ENCODE results near the gene PCGF6.
"Not testable (repeated sequence)": the region's sequence is repeated elsewhere in the genome, so short reads cannot be mapped to it uniquely, and the experiment has no call there.

The PCGF6 gene

GRCh38 chr10:103316087-103316486 lies 34.9 kb downstream of the PCGF6 start:
- DNase-seq (ENCODE audit: low read depth) = no peak

GRCh38 chr10:103310197-103310596 lies 40.7 kb downstream of the PCGF6 start:
- no peak for DNase-seq (ENCODE audit: low read depth)

- no peak for DNase-seq (ENCODE audit: low read depth)
Observed at GRCh38 chr10:103307594-103307993, 43.3 kb downstream of the PCGF6 start.

- DNase-seq (ENCODE audit: low read depth) = peak; percentile 65
Observed at GRCh38 chr10:103295374-103296015, 55.4 kb downstream of the PCGF6 start.

- DNase-seq (ENCODE audit: low read depth) = no peak
Observed at GRCh38 chr10:103291588-103291987, 59.4 kb downstream of the PCGF6 start.

GRCh38 chr10:103287992-103288391 lies 62.9 kb downstream of the PCGF6 start:
- no peak for DNase-seq (ENCODE audit: low read depth)

- DNase-seq (ENCODE audit: low read depth) = no peak
Observed at GRCh38 chr10:103284170-103284569, 66.8 kb downstream of the PCGF6 start.

GRCh38 chr10:103282961-103283360 lies 68.0 kb downstream of the PCGF6 start:
- no peak for DNase-seq (ENCODE audit: low read depth)

- no peak for DNase-seq (ENCODE audit: low read depth)
Observed at GRCh38 chr10:103281753-103282152, 69.2 kb downstream of the PCGF6 start.

GRCh38 chr10:103280506-103280905 lies 70.4 kb downstream of the PCGF6 start:
- no peak for DNase-seq (ENCODE audit: low read depth)

GRCh38 chr10:103280031-103280430 lies 70.9 kb downstream of the PCGF6 start:
- no peak for DNase-seq (ENCODE audit: low read depth)

- no peak for DNase-seq (ENCODE audit: low read depth)
Observed at GRCh38 chr10:103278862-103279298, 72.1 kb downstream of the PCGF6 start.

GRCh38 chr10:103278537-103278823 lies 72.5 kb downstream of the PCGF6 start:
- DNase-seq (ENCODE audit: low read depth) = no peak

- DNase-seq (ENCODE audit: low read depth) = no peak
Observed at GRCh38 chr10:103277713-103278536, 73.0 kb downstream of the PCGF6 start.

GRCh38 chr10:103276896-103277712 lies 73.8 kb downstream of the PCGF6 start, which contains the start of gene INA:
TSS of gene INA (plus strand) at chr10:103277138. CDS start at chr10:103277212, 74 bp downstream.
- DNase-seq (ENCODE audit: low read depth) = no peak

GRCh38 chr10:103276251-103276895 lies 74.6 kb downstream of the PCGF6 start:
- no peak for DNase-seq (ENCODE audit: low read depth)

GRCh38 chr10:103273041-103273441 lies 77.9 kb downstream of the PCGF6 start:
- peak; percentile 81 for DNase-seq (ENCODE audit: low read depth)

- no peak for DNase-seq (ENCODE audit: low read depth)
Observed at GRCh38 chr10:103265717-103266329, 85.1 kb downstream of the PCGF6 start.

- DNase-seq (ENCODE audit: low read depth) = no peak
Observed at GRCh38 chr10:103262229-103262628, 88.7 kb downstream of the PCGF6 start.

- DNase-seq (ENCODE audit: low read depth) = no peak
Observed at GRCh38 chr10:103259989-103260388, 91.0 kb downstream of the PCGF6 start.

- DNase-seq (ENCODE audit: low read depth) = not testable (repeated sequence)
Observed at GRCh38 chr10:103258928-103259327, 92.0 kb downstream of the PCGF6 start.

- no peak for DNase-seq (ENCODE audit: low read depth)
Observed at GRCh38 chr10:103257812-103258211, 93.1 kb downstream of the PCGF6 start.

Measured in non-pigmented ciliary epithelial cell (primary cell).